Measurements from ENCODE around the gene FARS2.
A peak's percentile ranks its signal among the peaks of the same experiment; 100 is the strongest.

FARS2 gene

GRCh38 chr6:5326022-5326641 lies 64.8 kb downstream of the FARS2 start:
- DNase-seq (ENCODE audit: low read depth) = no peak

DNA sequence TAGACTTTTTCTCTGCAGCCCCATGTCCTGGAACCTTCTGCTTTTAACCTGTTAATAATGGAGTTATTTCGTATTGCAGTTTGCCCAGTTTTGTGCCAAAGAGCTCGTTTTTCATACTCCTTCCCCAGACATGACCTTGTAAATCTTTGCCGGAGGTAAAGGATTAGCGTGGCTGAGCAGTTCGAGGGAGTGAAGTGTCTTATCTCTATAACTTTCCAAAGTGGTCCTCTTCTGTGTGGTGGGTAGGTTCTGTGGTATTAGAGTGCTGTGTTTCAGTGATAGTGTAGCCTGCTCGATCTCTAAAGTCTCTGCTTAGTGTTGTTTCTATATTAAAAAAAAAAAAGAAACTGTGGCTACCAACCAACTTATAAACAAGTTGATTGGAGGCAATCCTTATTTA lies 67.5 kb downstream of the FARS2 start:
- no peak for DNase-seq (ENCODE audit: low read depth)

DNA sequence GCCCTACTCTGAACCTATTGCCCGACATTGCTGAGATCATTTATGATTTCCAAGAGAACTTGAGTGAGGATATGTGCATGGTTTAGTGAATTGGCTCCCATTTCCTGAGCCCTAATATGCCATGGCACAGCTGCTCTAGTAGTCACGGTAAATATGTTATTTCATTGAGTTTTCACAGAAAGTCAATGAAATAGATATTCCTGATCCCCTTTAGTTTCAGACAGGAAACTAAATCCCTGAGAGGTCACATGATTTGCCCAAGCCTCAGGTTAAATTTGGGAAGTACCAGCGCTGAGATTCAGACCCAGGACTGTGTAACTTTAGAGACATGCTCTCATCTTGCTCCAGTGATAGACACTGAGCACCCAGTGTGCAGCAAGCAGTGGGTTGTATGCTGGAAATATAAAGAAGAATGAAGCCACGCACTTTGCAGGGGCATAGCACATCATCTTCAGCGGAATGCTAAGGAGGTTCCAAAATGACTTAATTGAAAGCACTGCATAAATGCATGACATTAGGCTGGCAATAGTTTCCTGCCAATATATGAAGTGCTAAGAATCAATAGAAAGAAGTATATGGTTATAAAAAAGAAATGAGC lies 70.6 kb downstream of the FARS2 start:
- DNase-seq (ENCODE audit: low read depth) = no peak

DNA sequence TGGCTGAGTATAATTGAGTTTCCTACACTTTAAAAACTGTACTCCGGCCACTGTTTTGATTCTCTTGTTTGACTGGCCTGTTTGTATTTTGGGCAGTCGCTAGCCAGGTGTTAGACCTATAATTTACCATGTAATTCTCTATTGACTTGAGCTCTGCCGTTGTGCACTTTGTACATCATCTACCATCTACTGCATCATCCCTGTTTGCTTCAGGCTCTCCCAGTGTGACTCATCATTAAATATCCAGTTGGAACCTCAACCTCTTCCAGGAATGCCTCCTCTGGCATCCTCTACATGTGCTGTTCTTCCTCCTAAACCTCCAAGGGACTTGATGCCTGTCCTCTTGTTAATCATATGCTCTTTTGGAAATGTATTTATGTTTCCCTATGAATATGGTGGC lies 72.3 kb downstream of the FARS2 start:
- DNase-seq (ENCODE audit: low read depth) = peak; percentile 32

DNA sequence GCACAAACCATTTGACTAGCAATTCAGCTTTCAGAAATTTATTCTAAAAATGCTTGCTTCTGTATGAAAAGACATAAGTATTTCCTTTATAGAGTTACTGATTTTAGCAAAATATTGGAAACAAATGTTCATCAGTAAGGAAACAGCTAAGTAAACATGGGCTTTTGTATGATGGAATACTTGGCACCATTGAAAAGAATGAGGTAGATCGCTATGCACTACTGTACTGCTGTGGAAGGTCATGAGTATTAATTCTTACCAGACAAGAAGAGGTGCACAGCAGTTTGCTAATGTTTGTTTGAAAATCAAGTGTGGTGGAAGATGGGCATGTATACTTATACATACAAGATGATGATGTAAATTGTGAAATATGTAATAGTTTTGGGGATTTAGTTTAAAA lies 73.0 kb downstream of the FARS2 start:
- DNase-seq (ENCODE audit: low read depth) = no peak

GRCh38 chr6:5335020-5335419 lies 73.7 kb downstream of the FARS2 start:
- no peak for DNase-seq (ENCODE audit: low read depth)

- DNase-seq (ENCODE audit: low read depth) = peak; percentile 31
Measured at GRCh38 chr6:5337573-5337972, 76.3 kb downstream of the FARS2 start.

DNA sequence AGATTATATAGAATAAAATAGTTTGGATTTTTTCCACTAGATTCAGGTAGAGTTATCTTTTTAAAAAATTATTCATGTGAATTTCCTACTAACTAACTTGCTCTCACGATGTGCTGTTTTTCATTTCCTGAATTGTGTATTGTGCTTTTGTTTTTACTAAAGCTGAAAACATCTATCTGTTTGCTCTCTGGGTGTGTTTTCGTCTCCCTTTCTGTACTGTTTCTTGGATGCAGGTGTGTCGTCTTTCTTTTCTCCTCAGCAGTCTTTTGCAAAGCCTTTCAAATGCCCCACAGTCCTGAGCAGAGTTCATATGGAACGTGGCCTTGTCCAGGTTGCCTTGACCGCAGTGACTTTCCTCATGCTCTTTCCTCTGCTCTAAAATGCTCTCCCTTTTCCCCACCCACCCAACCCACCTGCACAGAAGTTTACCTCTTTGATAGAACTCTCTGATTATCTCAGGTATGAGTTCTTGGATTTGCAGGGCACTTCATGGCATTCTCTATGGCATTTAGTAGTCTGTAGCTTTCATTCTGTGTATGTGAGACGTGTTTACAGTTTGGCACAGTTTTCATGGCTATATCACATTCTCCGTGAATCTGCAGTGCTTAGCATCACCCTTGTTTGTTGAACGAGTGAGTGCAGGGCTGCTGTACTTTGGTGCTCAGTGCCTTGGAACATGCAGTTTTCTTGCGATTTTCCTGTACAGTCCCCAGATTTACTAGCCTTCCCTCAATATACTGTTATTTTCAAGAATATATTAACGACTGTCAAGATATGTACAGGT lies 77.1 kb downstream of the FARS2 start:
- DNase-seq (ENCODE audit: low read depth) = no peak

GRCh38 chr6:5339786-5340185 lies 78.5 kb downstream of the FARS2 start:
- DNase-seq (ENCODE audit: low read depth) = no peak

DNA sequence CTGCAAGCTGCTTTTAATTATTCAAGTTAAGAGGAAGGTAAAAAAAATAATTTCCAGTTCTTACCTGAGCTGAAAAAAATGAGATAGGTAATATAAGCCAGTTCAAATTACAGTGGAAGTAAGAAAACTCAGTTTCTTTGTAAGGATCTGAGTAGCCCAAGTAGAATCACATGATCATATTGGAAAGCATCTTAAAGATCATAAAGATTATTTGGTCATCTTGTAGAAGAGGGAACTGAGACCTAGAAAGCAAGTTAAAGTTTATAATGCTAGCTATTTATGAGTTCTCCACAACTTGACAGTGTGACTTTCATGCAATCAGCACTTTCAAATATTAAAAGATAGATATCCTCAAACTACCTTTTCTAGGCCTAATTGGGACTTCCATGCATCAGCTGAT lies 80.5 kb downstream of the FARS2 start:
- no peak for DNase-seq (ENCODE audit: low read depth)

- DNase-seq (ENCODE audit: low read depth) = no peak
Measured at GRCh38 chr6:5343998-5344397, 82.7 kb downstream of the FARS2 start.

DNA sequence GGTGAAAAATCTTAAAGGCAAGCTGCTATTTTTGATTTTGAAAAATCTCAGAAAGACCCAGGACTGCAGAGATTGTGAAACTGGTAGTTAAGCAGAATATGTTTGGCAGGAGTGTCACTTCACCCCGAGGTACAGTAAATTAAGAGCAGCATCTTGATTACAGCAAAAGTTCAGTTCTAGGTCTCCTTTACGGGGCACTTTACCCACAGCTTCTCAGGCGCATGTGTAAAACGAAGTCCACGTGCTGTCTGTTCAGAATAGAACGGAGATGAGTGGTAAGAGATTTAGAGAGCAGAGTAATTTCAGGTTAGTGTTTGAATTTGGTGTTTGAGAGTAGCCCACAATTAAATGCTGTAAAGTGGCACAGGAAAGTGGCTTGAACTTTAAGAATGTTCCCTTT lies 84.0 kb downstream of the FARS2 start:
- no peak for DNase-seq (ENCODE audit: low read depth)

- DNase-seq (ENCODE audit: low read depth) = no peak
Measured at GRCh38 chr6:5351552-5352210, 90.4 kb downstream of the FARS2 start.

- DNase-seq (ENCODE audit: low read depth) = no peak
Measured at GRCh38 chr6:5353971-5354370, 92.7 kb downstream of the FARS2 start.

- no peak for DNase-seq (ENCODE audit: low read depth)
Measured at GRCh38 chr6:5357486-5357885, 96.2 kb downstream of the FARS2 start.

GRCh38 chr6:5359417-5359816 lies 98.1 kb downstream of the FARS2 start:
- DNase-seq (ENCODE audit: low read depth) = no peak

- DNase-seq (ENCODE audit: low read depth) = peak; percentile 1
Measured at GRCh38 chr6:5361396-5361795, 100.1 kb downstream of the FARS2 start.

GRCh38 chr6:5365436-5366195 lies 104.3 kb downstream of the FARS2 start:
- no peak for DNase-seq (ENCODE audit: low read depth)

- DNase-seq (ENCODE audit: low read depth) = no peak
Measured at GRCh38 chr6:5366941-5367340, 105.6 kb downstream of the FARS2 start.

DNA sequence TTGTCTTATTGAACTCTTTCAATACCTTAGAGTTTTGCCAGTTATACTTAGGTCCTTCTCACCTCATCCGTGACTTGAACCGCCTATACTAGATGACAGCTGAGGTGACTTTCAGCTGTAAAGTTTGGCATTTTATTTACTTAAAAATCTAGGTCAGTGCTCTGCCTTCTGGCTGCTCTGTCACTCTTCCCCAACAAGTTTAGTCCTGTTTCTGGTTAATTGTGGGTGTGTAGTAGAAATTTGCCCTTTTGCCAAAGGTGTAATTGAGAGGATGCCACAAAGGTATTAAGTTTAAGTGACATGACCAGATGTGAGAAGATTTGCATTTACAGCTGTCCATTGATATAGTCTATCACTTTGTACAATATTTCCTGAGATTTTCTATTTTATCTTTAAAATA lies 106.2 kb downstream of the FARS2 start:
- DNase-seq (ENCODE audit: low read depth) = no peak

DNA sequence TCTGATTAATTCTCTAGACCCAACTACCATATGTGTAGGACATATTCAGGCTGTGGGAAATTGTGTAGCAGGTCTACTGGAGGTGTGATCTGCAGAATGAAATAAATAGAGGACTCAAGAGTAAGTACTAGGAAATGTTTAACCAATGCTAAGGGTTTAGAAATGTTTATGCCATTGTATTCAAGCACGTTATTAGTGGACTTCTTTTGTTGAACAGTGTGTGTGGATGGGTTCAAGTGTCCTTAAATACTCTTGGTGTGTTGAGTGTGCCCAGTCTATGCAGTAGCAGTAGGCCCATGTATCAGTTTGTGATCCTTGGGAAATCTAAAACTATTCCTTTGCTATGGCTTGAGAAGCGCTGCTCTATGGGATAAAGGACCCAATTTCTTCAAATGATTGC lies 112.1 kb downstream of the FARS2 start:
- no peak for DNase-seq (ENCODE audit: low read depth)

- no peak for DNase-seq (ENCODE audit: low read depth)
Measured at GRCh38 chr6:5378331-5378730, 117.0 kb downstream of the FARS2 start.
